PC-3 (cell line): Measurements from ENCODE around the gene TEDC1.

Experiments
- EZH2phosphoT487 ChIP-seq: fragments of 300-600 bp; sonication (generic); IDR thresholded peaks from 2 replicates; pipeline ENCODE4 v1.6.1; 2018; ENCODE audit warnings: mild to moderate bottlenecking, antibody characterized with exemption, low read length, borderline replicate concordance
- TF ChIP-seq, protein P1 (sequence below): fragments of 300-600 bp; sonication (generic); conservative IDR thresholded peaks from 2 replicates; pipeline ENCODE4 v1.5.1; 2017; ENCODE audit warnings: antibody characterized with exemption, low read depth, mild to moderate bottlenecking, low read length

DNA sequence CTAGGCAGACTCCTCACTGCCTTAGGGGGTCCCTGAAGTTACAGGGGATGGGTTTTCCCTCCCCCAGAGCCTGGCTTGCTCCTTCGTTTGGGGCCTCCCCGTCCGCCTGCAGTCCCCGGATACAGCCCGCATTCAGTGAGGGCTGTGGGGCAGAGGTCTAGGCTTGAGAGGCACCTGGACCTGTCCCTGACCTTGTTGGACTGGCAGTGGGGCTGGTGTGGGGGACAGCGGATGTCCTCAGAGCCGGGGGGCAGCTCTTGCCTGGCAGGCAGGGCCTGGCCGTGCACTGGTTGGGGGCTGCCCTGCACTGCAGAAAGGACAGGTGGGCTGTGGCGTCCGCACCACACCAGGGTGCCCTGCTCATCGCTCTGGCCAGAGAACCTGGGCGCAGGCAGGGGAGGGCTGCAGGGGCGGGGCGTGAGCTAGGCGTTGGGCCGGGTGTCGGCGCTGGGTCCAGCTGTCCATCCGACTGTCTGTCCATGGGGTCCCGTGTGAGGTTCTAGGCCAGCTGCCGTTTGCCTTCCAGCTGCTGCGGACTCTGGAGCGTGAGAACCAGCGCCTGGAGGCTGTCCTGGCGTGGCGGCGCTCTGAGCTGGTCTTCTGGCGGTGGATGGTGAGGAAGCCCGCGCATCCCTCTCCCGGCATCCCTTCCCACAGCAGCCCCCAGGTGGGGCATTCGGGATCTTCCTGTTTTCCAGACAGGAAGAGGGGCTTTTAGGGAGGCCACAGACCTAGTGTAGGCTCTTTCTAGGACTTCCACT lies 6.0 kb downstream of the TEDC1 start:
- TF ChIP-seq, protein P1, sequence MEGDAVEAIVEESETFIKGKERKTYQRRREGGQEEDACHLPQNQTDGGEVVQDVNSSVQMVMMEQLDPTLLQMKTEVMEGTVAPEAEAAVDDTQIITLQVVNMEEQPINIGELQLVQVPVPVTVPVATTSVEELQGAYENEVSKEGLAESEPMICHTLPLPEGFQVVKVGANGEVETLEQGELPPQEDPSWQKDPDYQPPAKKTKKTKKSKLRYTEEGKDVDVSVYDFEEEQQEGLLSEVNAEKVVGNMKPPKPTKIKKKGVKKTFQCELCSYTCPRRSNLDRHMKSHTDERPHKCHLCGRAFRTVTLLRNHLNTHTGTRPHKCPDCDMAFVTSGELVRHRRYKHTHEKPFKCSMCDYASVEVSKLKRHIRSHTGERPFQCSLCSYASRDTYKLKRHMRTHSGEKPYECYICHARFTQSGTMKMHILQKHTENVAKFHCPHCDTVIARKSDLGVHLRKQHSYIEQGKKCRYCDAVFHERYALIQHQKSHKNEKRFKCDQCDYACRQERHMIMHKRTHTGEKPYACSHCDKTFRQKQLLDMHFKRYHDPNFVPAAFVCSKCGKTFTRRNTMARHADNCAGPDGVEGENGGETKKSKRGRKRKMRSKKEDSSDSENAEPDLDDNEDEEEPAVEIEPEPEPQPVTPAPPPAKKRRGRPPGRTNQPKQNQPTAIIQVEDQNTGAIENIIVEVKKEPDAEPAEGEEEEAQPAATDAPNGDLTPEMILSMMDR, result no peak
- no peak for TF ChIP-seq EZH2phosphoT487
